Activated T-cell treated with anti-CD3 and anti-CD28 coated beads, Interleukin-2, amount 50 U/mL, for 24 hours (primary cell): Measurements from ENCODE around the gene HENMT1.
"Not testable (repeated sequence)": the region's sequence is repeated elsewhere in the genome, so short reads cannot be mapped to it uniquely, and the experiment has no call there.

Experiments
- DNase-seq: peaks from one replicate; pipeline ENCODE4 v3.0.0-alpha.2; 2020
- H3K27ac Mint-ChIP-seq: 2 replicates; pipeline ENCODE4 v1.8.0; 2020; ENCODE audit warnings: mild to moderate bottlenecking, mixed read lengths
- H3K27me3 Mint-ChIP-seq: 2 replicates; pipeline ENCODE4 v1.8.0; 2020; ENCODE audit warnings: mixed read lengths
- H3K36me3 Mint-ChIP-seq: 2 replicates; pipeline ENCODE4 v1.8.0; 2020; ENCODE audit warnings: low read depth, mixed read lengths
- H3K4me1 Mint-ChIP-seq: 2 replicates; pipeline ENCODE4 v1.8.0; 2020; ENCODE audit warnings: low read depth, mixed read lengths
- H3K4me3 Mint-ChIP-seq: 2 replicates; pipeline ENCODE4 v1.8.0; 2020; ENCODE audit warnings: mild to moderate bottlenecking, moderate library complexity, mixed read lengths
- H3K9me3 Mint-ChIP-seq: 2 replicates; pipeline ENCODE4 v1.8.0; 2020; ENCODE audit warnings: mixed read lengths

HENMT1 gene

DNA sequence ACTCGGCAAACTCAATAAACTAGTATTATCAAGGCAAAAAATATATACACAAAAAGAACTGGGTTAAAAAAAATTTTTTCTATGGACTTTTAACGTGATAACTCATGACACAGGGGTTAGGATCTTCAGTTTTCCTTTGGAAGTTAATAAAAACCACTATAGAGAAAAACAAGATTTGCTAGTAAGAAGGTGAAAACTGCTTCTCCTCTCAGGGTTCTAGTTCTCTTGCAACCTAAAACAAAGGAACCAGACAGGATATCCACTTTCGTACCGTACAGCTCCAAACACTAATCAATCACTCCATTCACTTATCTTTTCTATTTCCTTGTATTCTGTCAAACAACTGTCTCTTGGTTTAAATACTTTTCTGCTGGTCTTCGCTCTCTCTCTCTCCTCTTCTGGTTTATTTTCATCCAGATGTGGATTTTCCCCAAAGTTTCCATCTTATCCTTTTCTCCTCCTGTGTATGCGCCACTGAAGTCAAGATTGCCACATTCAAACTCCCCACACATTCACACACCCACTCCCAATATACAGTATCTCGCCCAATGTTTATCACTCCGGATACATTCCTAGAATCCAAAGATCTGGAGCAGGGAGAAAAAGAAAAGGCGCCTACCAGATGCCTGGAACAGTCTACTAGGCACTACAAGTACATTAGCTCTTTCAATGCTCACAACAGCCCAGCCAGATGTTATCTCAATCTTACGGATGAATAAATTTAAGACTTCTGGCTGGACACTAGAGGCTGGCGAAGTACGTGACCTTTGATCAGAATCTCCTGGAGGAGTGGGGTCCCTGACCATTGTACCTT lies 30.4 kb upstream of the HENMT1 start:
- no peaks in the 10 kb centered on the region for H3K9me3 Mint-ChIP-seq
- no peak for DNase-seq
- H3K27me3 Mint-ChIP-seq = no peaks in the 10 kb centered on the region
- peak overlapping the region; percentile 98 for H3K27ac Mint-ChIP-seq
- peak overlapping the region; percentile 93 for H3K4me3 Mint-ChIP-seq
- H3K4me1 Mint-ChIP-seq = peaks cover 31% of the 10 kb centered on the region
- peaks cover 53% of the 10 kb centered on the region for H3K36me3 Mint-ChIP-seq

GRCh38 chr1:108686614-108687313 lies 25.9 kb upstream of the HENMT1 start:
- Mint-ChIP-seq H3K4me1 (peaks cover 16% of the 10 kb centered on the region), H3K27me3 (peaks cover under 1% of the 10 kb centered on the region), H3K36me3 (peaks cover 9% of the 10 kb centered on the region), H3K27ac (no peak overlapping the region), H3K4me3 (no peak overlapping the region), H3K9me3 (no peaks in the 10 kb centered on the region)
- no peak for DNase-seq

DNA sequence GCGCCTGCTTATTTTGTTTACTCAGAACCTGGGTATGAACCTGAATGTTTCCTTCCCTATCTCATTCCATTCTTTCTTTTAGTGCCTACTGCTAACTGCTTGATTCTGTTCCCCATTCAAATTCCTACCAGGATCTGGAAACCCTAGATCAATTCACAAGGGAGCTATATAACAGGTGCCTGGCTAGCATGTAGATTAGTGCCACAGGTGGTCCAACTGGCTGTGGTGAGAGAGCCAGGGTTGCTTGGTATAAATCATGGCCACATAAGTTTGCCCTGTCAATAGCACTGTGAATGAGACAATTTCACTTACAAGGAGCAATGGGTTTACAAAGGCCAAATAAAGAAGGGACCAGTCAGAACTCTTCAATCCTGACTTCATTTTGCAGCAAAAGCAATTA lies 24.6 kb upstream of the HENMT1 start:
- H3K4me3 Mint-ChIP-seq = no peak overlapping the region
- no peak overlapping the region for H3K27ac Mint-ChIP-seq
- peaks cover 1% of the 10 kb centered on the region for H3K36me3 Mint-ChIP-seq
- H3K4me1 Mint-ChIP-seq = peaks cover 6% of the 10 kb centered on the region
- peaks cover 3% of the 10 kb centered on the region for H3K27me3 Mint-ChIP-seq
- no peak for DNase-seq
- no peaks in the 10 kb centered on the region for H3K9me3 Mint-ChIP-seq

DNA sequence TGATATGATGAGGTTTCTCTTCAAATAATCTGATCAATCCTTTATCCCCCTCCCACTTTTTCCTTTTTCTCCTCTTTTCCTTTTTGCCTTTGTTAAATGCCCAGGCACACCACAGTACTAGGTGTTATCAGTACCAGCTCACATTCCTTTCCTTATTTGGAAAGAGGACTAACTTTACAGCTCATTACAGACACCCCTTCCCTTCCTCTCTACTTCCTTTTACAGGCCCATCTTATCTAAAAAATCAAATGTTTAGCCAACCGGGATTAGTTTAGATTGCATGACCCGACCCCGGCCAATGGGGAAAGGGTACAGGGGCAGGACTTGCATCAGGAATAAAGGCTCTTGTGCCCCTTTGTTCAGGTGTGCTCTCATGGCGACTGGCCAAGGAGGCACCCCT lies 20.8 kb upstream of the HENMT1 start:
- not testable (repeated sequence) for H3K9me3 Mint-ChIP-seq, H3K27me3 Mint-ChIP-seq, H3K27ac Mint-ChIP-seq, H3K36me3 Mint-ChIP-seq, H3K4me3 Mint-ChIP-seq, DNase-seq, H3K4me1 Mint-ChIP-seq

DNA sequence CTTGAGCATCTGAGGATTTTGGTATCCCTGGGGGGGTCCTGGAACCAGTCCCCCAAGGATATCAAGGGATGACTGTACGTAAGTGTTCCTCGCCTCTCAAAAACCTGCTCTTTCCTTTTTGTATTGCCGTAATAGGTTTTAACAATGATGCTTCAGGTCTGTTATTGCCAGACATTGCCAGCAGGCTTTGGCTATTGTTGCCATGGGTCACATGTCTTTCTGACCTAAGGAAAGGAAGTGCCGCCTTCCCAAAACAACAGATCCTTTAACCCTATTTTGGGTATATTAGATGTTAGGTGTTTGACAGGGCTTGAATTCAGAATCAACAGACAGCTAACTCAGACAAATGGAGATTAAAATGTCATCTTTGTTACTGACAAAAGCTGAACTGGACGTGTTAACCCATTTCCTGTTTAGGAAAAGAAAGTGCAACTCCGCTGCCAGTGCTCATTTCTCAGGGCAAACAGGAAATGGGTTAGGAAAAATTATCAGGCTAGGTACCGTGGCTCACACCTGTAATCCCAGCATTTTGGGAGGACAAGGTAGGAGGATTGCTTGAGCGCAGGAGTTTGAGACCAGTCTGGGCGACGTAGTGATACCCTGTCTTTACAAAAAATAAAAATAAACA lies 18.8 kb upstream of the HENMT1 start:
- no peak for DNase-seq
- Mint-ChIP-seq H3K4me3 (peak overlapping the region; percentile 56), H3K9me3 (no peaks in the 10 kb centered on the region), H3K36me3 (no peaks in the 10 kb centered on the region), H3K27ac (peak overlapping the region; percentile 80), H3K27me3 (peaks cover 3% of the 10 kb centered on the region), H3K4me1 (peaks cover 7% of the 10 kb centered on the region)

DNA sequence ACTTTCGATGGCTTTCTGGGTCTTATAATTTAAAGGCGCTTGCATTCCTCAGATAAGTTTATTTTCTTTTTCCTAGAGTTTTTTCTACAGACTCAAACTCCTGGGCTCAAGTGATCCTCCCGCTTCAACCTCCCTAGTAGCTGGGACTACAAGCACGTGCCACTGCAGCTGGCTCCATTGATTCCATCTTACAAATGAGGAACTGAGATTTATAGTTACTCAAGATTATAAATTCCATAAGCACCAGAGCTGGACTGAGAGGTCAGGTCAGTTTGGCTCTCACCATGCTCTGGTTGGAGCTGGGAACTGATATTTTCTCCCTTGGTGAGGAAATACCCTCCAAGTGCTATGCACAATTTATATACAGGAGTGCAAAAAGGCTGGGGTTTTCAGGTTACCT lies 17.8 kb upstream of the HENMT1 start:
- H3K4me3 Mint-ChIP-seq = no peak overlapping the region
- DNase-seq = no peak
- H3K36me3 Mint-ChIP-seq = no peaks in the 10 kb centered on the region
- no peaks in the 10 kb centered on the region for H3K9me3 Mint-ChIP-seq
- no peak overlapping the region for H3K27ac Mint-ChIP-seq
- peaks cover 7% of the 10 kb centered on the region for H3K4me1 Mint-ChIP-seq
- peaks cover 3% of the 10 kb centered on the region for H3K27me3 Mint-ChIP-seq

DNA sequence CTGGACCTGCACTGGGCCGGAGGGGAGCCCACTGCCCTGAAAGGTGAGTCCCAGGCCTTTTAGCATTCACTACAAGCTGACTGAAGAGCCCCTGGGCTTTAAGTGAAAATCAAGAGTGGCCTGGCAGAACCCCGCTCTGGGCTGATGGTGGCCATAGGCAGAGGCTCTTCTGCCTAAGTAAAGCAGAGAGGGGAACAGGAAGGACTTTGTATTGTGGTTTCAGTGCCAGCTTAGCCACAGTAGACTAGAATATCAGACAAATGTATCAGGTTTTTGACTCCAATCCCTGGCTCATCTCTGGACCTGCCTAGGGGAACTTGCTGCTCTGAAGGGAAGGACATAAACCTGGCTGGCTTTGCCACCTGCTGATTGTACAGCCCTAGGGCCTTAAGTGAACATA lies 10.2 kb upstream of the HENMT1 start:
- no peaks in the 10 kb centered on the region for H3K36me3 Mint-ChIP-seq
- peaks cover 23% of the 10 kb centered on the region for H3K4me1 Mint-ChIP-seq
- no peaks in the 10 kb centered on the region for H3K27me3 Mint-ChIP-seq
- no peaks in the 10 kb centered on the region for H3K9me3 Mint-ChIP-seq
- DNase-seq = no peak
- H3K4me3 Mint-ChIP-seq = no peak overlapping the region
- no peak overlapping the region for H3K27ac Mint-ChIP-seq

GRCh38 chr1:108670131-108670773 lies 9.4 kb upstream of the HENMT1 start:
- H3K9me3 Mint-ChIP-seq = no peaks in the 10 kb centered on the region
- H3K27me3 Mint-ChIP-seq = no peaks in the 10 kb centered on the region
- no peak for DNase-seq
- H3K36me3 Mint-ChIP-seq = no peaks in the 10 kb centered on the region
- H3K4me1 Mint-ChIP-seq = peaks cover 23% of the 10 kb centered on the region
- H3K27ac Mint-ChIP-seq = peak overlapping the region; percentile 82
- no peak overlapping the region for H3K4me3 Mint-ChIP-seq

GRCh38 chr1:108669679-108670078 lies 8.8 kb upstream of the HENMT1 start:
- Mint-ChIP-seq H3K4me1 (peaks cover 23% of the 10 kb centered on the region), H3K27me3 (no peaks in the 10 kb centered on the region), H3K9me3 (no peaks in the 10 kb centered on the region), H3K27ac (peak overlapping the region; percentile 82), H3K4me3 (no peak overlapping the region), H3K36me3 (no peaks in the 10 kb centered on the region)
- DNase-seq = no peak

DNA sequence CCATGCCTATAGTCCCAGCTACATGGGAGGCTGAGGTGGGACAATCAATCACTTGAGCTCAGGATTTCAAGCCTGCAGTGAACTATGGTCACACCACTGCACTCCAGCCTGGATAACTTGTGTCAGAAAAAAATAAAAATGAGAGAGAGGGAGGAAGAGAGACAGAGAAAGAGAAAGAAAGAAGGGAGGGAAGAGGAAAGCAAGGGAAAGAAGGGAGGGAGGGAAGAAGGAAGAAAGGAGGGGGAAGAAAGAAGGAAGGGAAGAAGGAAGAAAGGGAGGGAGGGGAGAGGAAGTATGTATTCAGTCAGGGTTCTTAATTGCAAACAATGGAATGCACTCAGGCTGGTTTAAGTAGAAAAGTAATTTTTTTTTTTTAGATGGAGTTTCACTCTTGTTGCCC lies 7.9 kb upstream of the HENMT1 start:
- Mint-ChIP-seq H3K36me3 (no peaks in the 10 kb centered on the region), H3K27me3 (no peaks in the 10 kb centered on the region), H3K27ac (no peak overlapping the region), H3K9me3 (no peaks in the 10 kb centered on the region), H3K4me3 (no peak overlapping the region), H3K4me1 (peaks cover 23% of the 10 kb centered on the region)
- DNase-seq = no peak

GRCh38 chr1:108667422-108667821 lies 6.5 kb upstream of the HENMT1 start:
- H3K4me3 Mint-ChIP-seq, DNase-seq, H3K36me3 Mint-ChIP-seq, H3K27ac Mint-ChIP-seq, H3K9me3 Mint-ChIP-seq, H3K27me3 Mint-ChIP-seq: not testable (repeated sequence)
- H3K4me1 Mint-ChIP-seq = peaks cover 33% of the 10 kb centered on the region

GRCh38 chr1:108665771-108666170 lies 4.9 kb upstream of the HENMT1 start:
- Mint-ChIP-seq H3K27ac (no peak overlapping the region), H3K27me3 (no peaks in the 10 kb centered on the region), H3K36me3 (peaks cover 1% of the 10 kb centered on the region), H3K4me3 (no peak overlapping the region), H3K9me3 (no peaks in the 10 kb centered on the region), H3K4me1 (peaks cover 44% of the 10 kb centered on the region)
- no peak for DNase-seq

DNA sequence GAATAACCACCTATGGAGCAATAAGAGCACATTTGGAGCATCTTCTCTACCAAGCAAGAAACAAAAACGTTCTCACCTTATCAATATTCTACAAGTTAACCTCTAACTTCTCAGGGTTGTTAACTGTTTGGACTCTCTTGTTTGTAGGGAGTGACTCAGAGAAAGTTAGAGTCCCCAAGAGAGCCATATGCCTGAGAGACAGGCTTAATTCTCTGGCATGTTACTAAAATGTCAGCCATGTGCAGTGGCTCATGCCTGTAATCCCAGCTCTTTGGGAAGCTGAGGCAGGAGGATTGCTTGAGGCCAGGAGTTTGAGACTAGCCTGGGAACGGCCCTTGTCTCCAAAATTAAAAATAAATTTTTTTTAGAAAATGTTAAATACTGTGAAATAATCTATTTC lies 4.2 kb upstream of the HENMT1 start:
- no peak for DNase-seq
- Mint-ChIP-seq H3K27me3 (no peaks in the 10 kb centered on the region), H3K4me3 (no peak overlapping the region), H3K9me3 (no peaks in the 10 kb centered on the region), H3K4me1 (peaks cover 43% of the 10 kb centered on the region), H3K27ac (no peak overlapping the region), H3K36me3 (peaks cover 1% of the 10 kb centered on the region)

GRCh38 chr1:108664481-108664880 lies 3.6 kb upstream of the HENMT1 start:
- peaks cover 43% of the 10 kb centered on the region for H3K4me1 Mint-ChIP-seq

More at GRCh38 chr1:108664481-108664880, 3.6 kb upstream of the HENMT1 start:
- H3K9me3 Mint-ChIP-seq = no peaks in the 10 kb centered on the region
- DNase-seq = no peak
- H3K27ac Mint-ChIP-seq = no peak overlapping the region
- no peaks in the 10 kb centered on the region for H3K27me3 Mint-ChIP-seq
- H3K36me3 Mint-ChIP-seq = peaks cover 3% of the 10 kb centered on the region
- H3K4me3 Mint-ChIP-seq = no peak overlapping the region
